B cell (primary cell): ENCODE results near the gene MIOS. TPM values are rescaled to one million over a fixed set of nuclear protein-coding genes. Genes with fewer than 3 reads are reported as not detected.

Source experiments
- ATAC-seq: fragments of 200-7000 bp; cut with Tn5 transposase; one replicate; pipeline ENCODE4 v1.10.0; 2021; ENCODE audit warnings: low read depth, mild to moderate bottlenecking, moderate number of reproducible peaks, moderate library complexity
- CTCF ChIA-PET: fragments of 350-600 bp; sonication (Branson Sonifier 250); formaldehyde crosslinking; loops from one replicate; lab custom pipeline; 2021; ENCODE audit warnings: antibody characterized with exemption, inconsistent platforms; lab: Charles Lee
- POLR2A ChIA-PET: fragments of 350-600 bp; sonication (Branson Sonifier 250); formaldehyde crosslinking; loops from one replicate; lab custom pipeline; 2021; ENCODE audit warnings: antibody characterized with exemption; lab: Charles Lee
- DNase-seq: peaks from one replicate; pipeline ENCODE4 v3.0.0; 2013
- H2AFZ ChIP-seq: 2 replicates; pipeline ENCODE4 v1.6.1; 2012; ENCODE audit warnings: mild to moderate bottlenecking, low read depth, low read length; ENCODE audit not compliant: insufficient read depth, poor library complexity, severe bottlenecking
- H3K27ac ChIP-seq, 2 donors: 1 replicate in 1 of 2; 2 replicates in 1 of 2; pipeline ENCODE4 v1.5.1; 2012 to 2013; ENCODE audit warnings: low read length in 2 of 2, mild to moderate bottlenecking in 2 of 2, moderate library complexity in 1 of 2
- H3K27me3 ChIP-seq, 4 experiments: fragments of 200-600 bp in 1 of 4; sonication (generic) in 1 of 4; replicated peaks in 1 of 4; 1 replicate in 2 of 4; 2 replicates in 2 of 4; pipeline versions ENCODE4 v1.6.1 to v1.7.0; 2013 to 2016; ENCODE audit warnings: low read length in 3 of 4, mild to moderate bottlenecking in 2 of 4, mixed read lengths in 1 of 4, moderate library complexity in 1 of 4; ENCODE audit not compliant: insufficient read depth in 4 of 4, control insufficient read depth in 3 of 4; ENCODE audit errors: control extremely low read depth in 1 of 4
- H3K36me3 ChIP-seq, 2 experiments: replicated peaks in 1 of 2; 1 replicate in 1 of 2; 2 replicates in 1 of 2; pipeline versions ENCODE4 v1.6.1 to v1.7.1; 2013; ENCODE audit warnings: low read length in 1 of 2; ENCODE audit not compliant: insufficient read depth in 2 of 2, control insufficient read depth in 1 of 2; ENCODE audit errors: control extremely low read depth in 1 of 2, extremely low read depth in 1 of 2
- H3K4me1 ChIP-seq, 2 donors: fragments of 200-600 bp in 1 of 2; sonication (generic) in 1 of 2; 1 replicate in 1 of 2; 2 replicates in 1 of 2; pipeline versions ENCODE4 v1.5.1 to v1.6.1; 2013 to 2017; ENCODE audit warnings: low read length in 2 of 2; ENCODE audit not compliant: control insufficient read depth in 2 of 2, insufficient read depth in 2 of 2
- H3K4me2 ChIP-seq: replicated peaks from 2 replicates; pipeline ENCODE3; 2012; ENCODE audit warnings: mild to moderate bottlenecking, low read depth, low read length; ENCODE audit not compliant: poor library complexity, severe bottlenecking
- H3K4me3 ChIP-seq, 5 experiments: fragments of 200-600 bp in 1 of 5; sonication (generic) in 1 of 5; 1 replicate in 3 of 5; 2 replicates in 2 of 5; pipeline versions ENCODE4 v1.5.1 to v1.7.0; 2011 to 2016; ENCODE audit warnings: low read length in 4 of 5, mild to moderate bottlenecking in 4 of 5, low read depth in 2 of 5, control low read depth in 1 of 5, moderate library complexity in 1 of 5; ENCODE audit not compliant: insufficient read depth in 1 of 5; ENCODE audit errors: control extremely low read depth in 1 of 5, extremely low read depth in 1 of 5
- H3K79me2 ChIP-seq: fragments of 200-600 bp; sonication (generic); one replicate; pipeline ENCODE4 v1.6.0; 2016; ENCODE audit warnings: low read length; ENCODE audit not compliant: control insufficient read depth, insufficient read depth
- H3K9ac ChIP-seq: fragments of 200-600 bp; sonication (generic); 2 replicates; pipeline ENCODE4 v1.6.1; 2017; ENCODE audit warnings: mild to moderate bottlenecking, low read length, moderate library complexity
- H3K9me3 ChIP-seq, 3 donors: one replicate each; pipeline versions ENCODE4 v1.6.1 to v1.7.1; 2013; ENCODE audit warnings: low read length in 2 of 3; ENCODE audit not compliant: control insufficient read depth in 2 of 3, insufficient read depth in 1 of 3; ENCODE audit errors: control extremely low read depth in 1 of 3
- H4K20me1 ChIP-seq: 2 replicates; pipeline ENCODE4 v1.6.0; 2012; ENCODE audit warnings: mild to moderate bottlenecking, low read length; ENCODE audit not compliant: insufficient read depth, control insufficient read depth, poor library complexity, severe bottlenecking
- H3K27ac Mint-ChIP-seq: one replicate; pipeline ENCODE4 v1.8.0; 2021; ENCODE audit warnings: mixed read lengths
- H3K27me3 Mint-ChIP-seq: one replicate; pipeline ENCODE4 v1.8.0; 2021; ENCODE audit warnings: mixed read lengths
- H3K4me1 Mint-ChIP-seq: one replicate; pipeline ENCODE4 v1.8.0; 2021; ENCODE audit warnings: mixed read lengths
- H3K4me3 Mint-ChIP-seq: one replicate; pipeline ENCODE4 v1.8.0; 2021; ENCODE audit warnings: mixed read lengths
- H3K9me3 Mint-ChIP-seq: one replicate; pipeline ENCODE4 v1.8.0; 2022; ENCODE audit warnings: mixed read lengths; ENCODE audit not compliant: insufficient read depth
- EZH2 ChIP-seq: IDR thresholded peaks from 2 replicates; pipeline ENCODE4 v1.6.1; 2012; ENCODE audit warnings: borderline replicate concordance, low read depth, mild to moderate bottlenecking, moderate library complexity, low read length; ENCODE audit not compliant: insufficient read depth, poor library complexity, severe bottlenecking
- WGBS: methylation state at CpG from one replicate; pipeline ENCODE4 v1.1.5; 2013; ENCODE audit warnings: missing lambda C conversion rate; ENCODE audit not compliant: insufficient coverage; 5-methylcytosine and 5-hydroxymethylcytosine counted together
- intact Hi-C: fragments of 100-400 bp; cut with micrococcal nuclease; formaldehyde crosslinking; loops from one replicate; pipeline ENCODE4 v1.10.0; 2022
- polyA plus RNA-seq: library from polyadenylated mRNA; depleted of rRNA; stranded (reverse); fragments of >200 nt; gene quantifications from 2 replicates; pipeline ENCODE4 v1.2.3, GENCODE V29; 2012
- total RNA-seq, 2 donors: library from RNA; stranded (reverse); fragments of 120-200 nt in 1 of 2; gene quantifications; 1 replicate in 1 of 2; 2 replicates in 1 of 2; pipeline versions ENCODE4 v1.2.3 to v1.2.4, GENCODE V29; 2013 to 2022
- TF ChIP-seq, protein P1 (sequence below): fragments of 200-600 bp; IDR thresholded peaks from one replicate; pipeline ENCODE4 v1.8.0; 2022; ENCODE audit warnings: antibody characterized with exemption, mild to moderate bottlenecking

MIOS gene
- total and polyA plus RNA-seq, 2 donors (not counting 1 experiment from before 2014, with no cell fraction given) = 28.9 to 50.1 TPM

DNA sequence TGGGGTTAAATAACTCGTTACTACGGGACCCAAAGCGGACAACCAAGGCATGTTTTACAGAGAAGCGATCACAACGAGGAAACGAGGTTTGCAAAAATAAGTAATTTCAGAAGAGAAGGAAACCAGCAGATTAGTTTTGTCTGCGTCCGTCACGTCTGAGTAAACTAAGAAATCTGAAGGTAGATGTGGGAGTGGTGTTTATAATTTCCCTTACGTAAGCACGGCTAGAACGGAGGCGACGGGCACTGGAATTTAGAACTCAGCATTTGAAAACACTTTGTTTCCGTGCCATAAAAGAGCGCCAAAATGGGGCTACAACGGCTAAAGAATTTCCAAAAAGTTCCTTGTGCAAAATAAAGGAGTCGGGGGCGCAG, 73.2 kb downstream of the MIOS start:
- no peaks in the 10 kb centered on the region for H3K9me3 Mint-ChIP-seq
- no peaks in the 10 kb centered on the region for H3K27me3 Mint-ChIP-seq
- H3K79me2 ChIP-seq = peaks cover 47% of the 10 kb centered on the region
- ChIA-PET CTCF (interaction anchor here (0.6 to 5.0 kb wide), 6 partner anchors 396 to 935 kb away, joined by 3 to 22 read pairs (median 3); no protein-coding TSS in a partner anchor), POLR2A (interaction anchor here (0.6 to 1.4 kb wide), 7 partner anchors 122 to 539 kb away, joined by 3 to 9 read pairs (median 4); partner anchors contain the start of gene GLCCI1)
- peak overlapping the region; percentile 87 for H3K4me3 Mint-ChIP-seq
- peak overlapping the region; percentile 98 for H3K9ac ChIP-seq
- peak overlapping the region; percentile 83 to 99 (median 93) for H3K4me3 ChIP-seq
- intact Hi-C loops = loop anchor here (1.0 to 5.0 kb wide), 6 partner anchors 73 to 458 kb away; partner anchors contain the start of genes C1GALT1 and GLCCI1
- peaks cover 15 to 17% of the 10 kb centered on the region in 2 donors for H3K4me1 ChIP-seq
- H4K20me1 ChIP-seq = no peaks in the 10 kb centered on the region
- TF ChIP-seq, protein P1, sequence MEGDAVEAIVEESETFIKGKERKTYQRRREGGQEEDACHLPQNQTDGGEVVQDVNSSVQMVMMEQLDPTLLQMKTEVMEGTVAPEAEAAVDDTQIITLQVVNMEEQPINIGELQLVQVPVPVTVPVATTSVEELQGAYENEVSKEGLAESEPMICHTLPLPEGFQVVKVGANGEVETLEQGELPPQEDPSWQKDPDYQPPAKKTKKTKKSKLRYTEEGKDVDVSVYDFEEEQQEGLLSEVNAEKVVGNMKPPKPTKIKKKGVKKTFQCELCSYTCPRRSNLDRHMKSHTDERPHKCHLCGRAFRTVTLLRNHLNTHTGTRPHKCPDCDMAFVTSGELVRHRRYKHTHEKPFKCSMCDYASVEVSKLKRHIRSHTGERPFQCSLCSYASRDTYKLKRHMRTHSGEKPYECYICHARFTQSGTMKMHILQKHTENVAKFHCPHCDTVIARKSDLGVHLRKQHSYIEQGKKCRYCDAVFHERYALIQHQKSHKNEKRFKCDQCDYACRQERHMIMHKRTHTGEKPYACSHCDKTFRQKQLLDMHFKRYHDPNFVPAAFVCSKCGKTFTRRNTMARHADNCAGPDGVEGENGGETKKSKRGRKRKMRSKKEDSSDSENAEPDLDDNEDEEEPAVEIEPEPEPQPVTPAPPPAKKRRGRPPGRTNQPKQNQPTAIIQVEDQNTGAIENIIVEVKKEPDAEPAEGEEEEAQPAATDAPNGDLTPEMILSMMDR = no peak
- TF ChIP-seq EZH2 = no peak
- under 1% methylated on average over 19 of the region's 19 CpGs for WGBS
- DNase-seq (peak; percentile 86), ATAC-seq (peak; percentile 23)
- H2AFZ ChIP-seq = peak overlapping the region; percentile 82
- peak overlapping the region; percentile 98 for H3K27ac Mint-ChIP-seq
- peaks cover 45% of the 10 kb centered on the region for H3K4me1 Mint-ChIP-seq
- H3K36me3 ChIP-seq = peaks cover 0 to 15% of the 10 kb centered on the region in 2 experiments
- H3K4me2 ChIP-seq = peak overlapping the region; percentile 80
- no peaks in the 10 kb centered on the region for H3K9me3 ChIP-seq
- no peaks in the 10 kb centered on the region for H3K27me3 ChIP-seq
- H3K27ac ChIP-seq = peak overlapping the region; percentile 98 to 99
